Neural progenitor cell (in vitro differentiated cells): ENCODE results near the gene CT47C1.

Experiments
- EZH2 ChIP-seq: fragments of 200-600 bp; sonication (generic); IDR thresholded peaks from 2 replicates; pipeline ENCODE4 v1.6.1; 2017; ENCODE audit warnings: antibody characterized with exemption, mild to moderate bottlenecking, moderate library complexity
- TF ChIP-seq, protein P1 (sequence below): fragments of 200-600 bp; sonication (generic); IDR thresholded peaks from 2 replicates; pipeline ENCODE4 v1.5.1; 2017; ENCODE audit warnings: antibody characterized with exemption, mild to moderate bottlenecking

GRCh38 chrX:119107206-119107605, 34.4 kb downstream of the CT47C1 start:
- TF ChIP-seq, protein P1, sequence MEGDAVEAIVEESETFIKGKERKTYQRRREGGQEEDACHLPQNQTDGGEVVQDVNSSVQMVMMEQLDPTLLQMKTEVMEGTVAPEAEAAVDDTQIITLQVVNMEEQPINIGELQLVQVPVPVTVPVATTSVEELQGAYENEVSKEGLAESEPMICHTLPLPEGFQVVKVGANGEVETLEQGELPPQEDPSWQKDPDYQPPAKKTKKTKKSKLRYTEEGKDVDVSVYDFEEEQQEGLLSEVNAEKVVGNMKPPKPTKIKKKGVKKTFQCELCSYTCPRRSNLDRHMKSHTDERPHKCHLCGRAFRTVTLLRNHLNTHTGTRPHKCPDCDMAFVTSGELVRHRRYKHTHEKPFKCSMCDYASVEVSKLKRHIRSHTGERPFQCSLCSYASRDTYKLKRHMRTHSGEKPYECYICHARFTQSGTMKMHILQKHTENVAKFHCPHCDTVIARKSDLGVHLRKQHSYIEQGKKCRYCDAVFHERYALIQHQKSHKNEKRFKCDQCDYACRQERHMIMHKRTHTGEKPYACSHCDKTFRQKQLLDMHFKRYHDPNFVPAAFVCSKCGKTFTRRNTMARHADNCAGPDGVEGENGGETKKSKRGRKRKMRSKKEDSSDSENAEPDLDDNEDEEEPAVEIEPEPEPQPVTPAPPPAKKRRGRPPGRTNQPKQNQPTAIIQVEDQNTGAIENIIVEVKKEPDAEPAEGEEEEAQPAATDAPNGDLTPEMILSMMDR, result no peak
- TF ChIP-seq EZH2, result no peak
